Frontal cortex (tissue), 4 donors: ENCODE data around the gene NUMA1. TPM values are rescaled to one million over a fixed set of nuclear protein-coding genes. Genes with fewer than 3 reads are reported as not detected.
A peak's percentile ranks its signal among the peaks of the same experiment; 100 is the strongest.

Experiments used
- DNase-seq, 2 donors: peaks; one replicate each; pipeline ENCODE4 v3.0.0; 2012; ENCODE audit warnings: low spot score in 2 of 2
- FAIRE-seq: peaks from 2 replicates; lab custom pipeline; 2012; peaks lifted over from hg19 to GRCh38; lab: Jason Lieb, UNC
- small RNA-seq: library from RNA; depleted of rRNA; stranded (forward); fragments of <200 nt; gene quantifications from one replicate; pipeline ENCODE3, GENCODE V24; 2014
- total RNA-seq: library from RNA; depleted of rRNA; stranded (reverse); fragments of >200 nt; gene quantifications from one replicate; pipeline ENCODE4 v1.2.3, GENCODE V29; 2014
- donor health status: control.
- donor health status: control.
- donor health status: control.

Gene NUMA1
- total RNA-seq, 1 donor from 2014 or later, result 110 TPM

DNA sequence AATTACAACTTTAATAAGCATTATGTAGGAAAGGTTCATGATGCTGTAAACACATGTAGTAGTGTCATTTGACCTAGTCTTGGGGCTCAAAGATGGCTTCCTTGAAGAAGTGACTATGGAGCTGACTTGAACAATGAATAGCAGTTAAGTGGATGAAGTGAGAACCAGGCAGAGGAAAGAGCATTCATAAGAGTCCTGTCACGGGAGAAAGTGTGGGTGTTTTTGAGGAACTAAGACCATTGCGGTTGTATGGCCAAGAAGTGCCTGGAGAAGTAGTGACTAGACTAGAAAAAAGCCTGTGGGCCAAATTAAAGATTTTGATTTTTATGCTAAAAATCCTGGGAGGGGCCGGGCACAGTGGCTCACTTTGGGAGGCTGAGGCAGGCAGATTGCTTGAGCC, 88.8 kb downstream of the NUMA1 start:
- no peak for DNase-seq
- no peak for FAIRE-seq

DNA sequence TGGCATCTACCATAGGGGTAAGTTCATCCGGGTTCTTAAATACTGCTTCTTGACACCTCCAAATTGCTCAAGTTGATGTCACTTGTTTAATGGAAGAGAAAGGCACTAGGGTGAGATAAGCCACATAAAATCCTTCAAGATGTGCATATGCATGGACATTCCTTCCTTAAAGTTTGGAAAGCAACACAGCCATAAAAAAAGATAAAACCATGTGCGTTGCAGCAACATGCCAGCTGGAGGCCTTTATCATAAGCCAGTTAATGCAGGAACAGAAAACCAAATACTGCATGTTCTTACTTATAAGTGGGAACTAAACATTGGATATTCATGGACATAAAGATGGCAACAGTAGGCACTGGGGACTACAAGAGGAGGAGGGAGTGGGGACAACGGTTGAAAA, 89.6 kb downstream of the NUMA1 start:
- DNase-seq (no peak), FAIRE-seq (no peak)

GRCh38 chr11:71988050-71988449, 92.3 kb downstream of the NUMA1 start:
- no peak for DNase-seq
- no peak for FAIRE-seq

DNA sequence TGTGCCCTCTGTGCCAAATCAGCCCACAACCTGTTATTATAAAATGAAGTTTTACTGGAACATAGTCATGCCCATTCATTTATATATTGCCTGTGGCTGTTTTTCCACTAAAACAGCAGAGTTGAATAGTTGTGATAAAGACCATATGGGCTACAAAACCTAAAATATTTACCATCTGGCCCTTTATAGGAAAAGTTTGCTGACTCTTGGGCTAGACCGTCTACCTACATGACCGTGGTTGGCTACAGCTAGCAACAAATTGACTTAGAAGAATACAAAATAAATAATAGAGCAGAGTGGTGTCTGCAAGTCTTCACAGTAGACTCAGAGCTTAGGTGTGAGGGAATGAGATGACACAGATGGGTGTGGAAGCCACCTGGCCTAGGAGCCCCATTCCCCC, 92.8 kb downstream of the NUMA1 start:
- DNase-seq (no peak), FAIRE-seq (no peak)

DNA sequence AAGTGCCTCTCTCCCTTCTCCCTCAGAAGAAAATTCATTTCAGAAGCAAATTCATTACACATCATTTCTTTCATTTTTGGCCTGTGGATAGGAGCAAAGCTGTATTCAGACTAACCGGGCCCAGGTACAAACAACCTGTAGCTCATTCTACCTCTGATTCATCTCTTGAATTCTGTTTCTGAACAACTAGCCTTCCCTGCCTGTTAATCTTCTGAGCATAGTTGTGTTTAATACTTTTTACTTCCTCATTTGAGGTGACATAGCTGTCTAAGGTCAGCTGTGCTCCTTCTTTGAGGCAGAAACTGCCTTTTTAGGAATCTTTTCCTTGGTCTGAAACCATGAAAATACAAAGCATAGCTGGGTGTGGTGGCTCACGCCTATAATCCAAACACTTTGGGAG, 94.2 kb downstream of the NUMA1 start:
- DNase-seq (no peak), FAIRE-seq (no peak)

DNA sequence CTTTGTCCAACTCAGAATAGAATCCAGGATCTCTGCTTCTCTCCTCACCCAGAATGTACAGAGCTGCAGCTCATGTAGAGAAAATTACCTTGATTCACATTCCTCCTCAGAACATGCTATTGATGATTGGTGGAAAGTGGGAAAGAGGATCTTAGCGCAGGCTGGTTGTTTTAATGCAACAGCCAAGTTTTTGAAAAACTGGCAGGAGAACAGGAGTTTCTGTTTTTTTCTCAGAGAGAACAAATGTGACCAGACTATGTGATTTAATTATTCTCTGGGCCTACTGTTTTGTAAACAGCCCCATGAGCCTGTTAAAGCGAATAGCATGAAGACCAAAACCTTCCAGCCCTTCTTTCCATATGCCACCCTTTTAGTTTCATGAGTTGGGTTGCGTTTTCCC, 100.7 kb downstream of the NUMA1 start:
- no peak for DNase-seq
- no peak for FAIRE-seq

- FAIRE-seq (no peak), DNase-seq (no peak)
Observed at GRCh38 chr11:71979094-71979493, 101.2 kb downstream of the NUMA1 start.

GRCh38 chr11:71977743-71978418, 102.5 kb downstream of the NUMA1 start:
- FAIRE-seq (no peak), DNase-seq (peak; percentile 29 to 48)

- FAIRE-seq, result no peak
- no peak for DNase-seq
Observed at GRCh38 chr11:71977090-71977489, 103.3 kb downstream of the NUMA1 start.

- no peak for FAIRE-seq
Observed at GRCh38 chr11:71976551-71976950, 103.8 kb downstream of the NUMA1 start.

GRCh38 chr11:71971680-71972079, 108.7 kb downstream of the NUMA1 start:
- no peak for FAIRE-seq
- DNase-seq, result no peak

More at GRCh38 chr11:71976551-71976950, 103.8 kb downstream of the NUMA1 start:
- no peak for DNase-seq

- DNase-seq (no peak), FAIRE-seq (no peak)
Observed at GRCh38 chr11:71964641-71965040, 115.7 kb downstream of the NUMA1 start.

GRCh38 chr11:71963468-71963867, 116.9 kb downstream of the NUMA1 start:
- FAIRE-seq, result no peak
- no peak for DNase-seq

DNA sequence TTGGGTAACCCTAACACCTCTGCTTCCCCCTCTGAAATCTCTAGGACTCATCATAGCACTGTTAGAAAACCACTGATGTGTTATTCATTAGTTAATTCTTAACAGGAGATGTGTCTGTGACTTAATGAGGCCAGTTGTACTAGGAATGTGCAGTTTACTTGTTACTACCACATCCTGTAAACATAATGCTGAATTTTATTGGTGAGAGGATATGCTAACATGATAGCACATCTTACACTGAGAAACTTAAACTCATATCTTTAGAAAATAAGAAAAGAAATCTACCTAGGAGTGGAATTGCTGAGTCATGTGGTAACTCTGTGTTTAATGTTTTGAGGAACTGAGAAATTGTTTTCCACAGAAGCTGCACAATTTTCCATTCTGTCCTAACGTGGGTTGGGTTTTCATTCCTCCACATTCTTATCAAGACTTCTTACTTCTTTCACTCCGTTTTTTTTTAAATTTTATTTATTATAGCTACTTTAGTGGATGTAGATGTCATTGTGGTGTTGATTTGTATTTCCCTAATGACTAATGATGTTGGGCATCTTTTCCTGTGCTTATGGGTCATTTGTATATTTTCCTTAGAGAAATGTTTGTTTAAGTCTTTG, 117.8 kb downstream of the NUMA1 start:
- FAIRE-seq, result no peak
- no peak for DNase-seq

DNA sequence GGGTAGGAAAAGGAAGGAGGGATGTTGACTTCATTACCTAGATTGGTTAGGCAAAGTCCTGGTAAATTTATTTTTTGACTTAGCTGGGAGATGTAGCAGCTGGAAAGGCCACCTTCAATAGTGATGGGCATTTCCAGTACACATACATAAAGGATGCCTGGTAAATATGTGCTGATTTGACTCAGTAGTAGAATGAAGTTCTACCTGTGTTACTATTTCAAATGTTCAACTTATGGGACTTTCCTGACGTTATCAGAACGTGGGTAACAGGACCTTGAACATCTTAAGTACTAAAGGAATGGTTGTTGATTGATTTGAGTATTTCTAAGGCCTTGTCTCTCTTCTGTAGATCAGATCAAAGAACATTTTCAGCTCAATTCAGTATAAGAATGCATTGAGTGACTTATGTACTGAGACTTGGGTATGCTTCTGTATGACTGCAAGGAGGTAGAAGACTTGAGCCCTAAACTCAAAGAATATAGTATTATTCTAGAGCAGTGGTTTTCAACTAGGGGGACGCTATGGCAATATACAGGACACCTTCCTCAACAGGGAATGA, 124.4 kb downstream of the NUMA1 start:
- DNase-seq (no peak), FAIRE-seq (no peak)

Small RNA genes within 50 kb of the gene (small RNA-seq; reads per million reads assigned to genes)
- gene MIR3165 (not detected), gene RNU6-72P (not detected)

Other genes with a start within 250 kb of the NUMA1 start
- not detected for gene DEFB108B, start 247.3 kb downstream of the NUMA1 start, total RNA-seq
- not detected for gene DEFB131B, start 202.1 kb downstream of the NUMA1 start, total RNA-seq
- gene XNDC1N, start 151.9 kb downstream of the NUMA1 start, total RNA-seq, result 4.9 TPM
- gene RNF121, start 151.5 kb downstream of the NUMA1 start, total RNA-seq, result 17.9 TPM
- gene IL18BP, start 81.6 kb downstream of the NUMA1 start, total RNA-seq, result 1.6 TPM
- 6.5 TPM for gene LRRC51, start 308 bp upstream of the NUMA1 start, total RNA-seq
- 44.4 TPM for gene LAMTOR1, start 22.8 kb upstream of the NUMA1 start, total RNA-seq
- not detected for gene TOMT, start 25.4 kb upstream of the NUMA1 start, total RNA-seq
- gene ANAPC15, start 32.2 kb upstream of the NUMA1 start, total RNA-seq, result 17.5 TPM
- gene FOLR3, start 55.2 kb upstream of the NUMA1 start, total RNA-seq, result not detected
- not detected for gene FOLR1, start 111.6 kb upstream of the NUMA1 start, total RNA-seq
- gene FOLR2, start 136.3 kb upstream of the NUMA1 start, total RNA-seq, result 5.7 TPM
- gene INPPL1, start 144.2 kb upstream of the NUMA1 start, total RNA-seq, result 6.5 TPM
- not detected for gene PHOX2A, start 163.6 kb upstream of the NUMA1 start, total RNA-seq